WTC11 (cell line): ENCODE measurements around the gene KRTAP1-5.

Experiments used
- CREB1 ChIP-seq: sonication (generic); formaldehyde crosslinking; IDR thresholded peaks from 2 replicates; pipeline ENCODE4 v1.8.0; 2023; ENCODE audit warnings: mild to moderate bottlenecking, missing genetic modification reagents
- CTCF ChIP-seq: fragments of 200-600 bp; IDR thresholded peaks from 2 replicates; pipeline ENCODE4 v1.8.0; 2022; ENCODE audit warnings: antibody characterized with exemption
- GABPB1 ChIP-seq: sonication (generic); formaldehyde crosslinking; IDR thresholded peaks from 2 replicates; pipeline ENCODE4 v1.8.1; 2023; ENCODE audit warnings: mild to moderate bottlenecking, missing genetic modification reagents
- KAT7 ChIP-seq: sonication (generic); formaldehyde crosslinking; IDR thresholded peaks from 2 replicates; pipeline ENCODE4 v1.8.1; 2023; ENCODE audit warnings: missing genetic modification reagents, mild to moderate bottlenecking, borderline replicate concordance
- MAX ChIP-seq: sonication (generic); formaldehyde crosslinking; IDR thresholded peaks from 2 replicates; pipeline ENCODE4 v1.8.0; 2022; ENCODE audit warnings: mild to moderate bottlenecking, missing genetic modification reagents
- NFE2L1 ChIP-seq: sonication (generic); formaldehyde crosslinking; IDR thresholded peaks from 2 replicates; pipeline ENCODE4 v1.8.1; 2023; ENCODE audit warnings: missing genetic modification reagents
- SMAD4 ChIP-seq: sonication (generic); formaldehyde crosslinking; IDR thresholded peaks from 2 replicates; pipeline ENCODE4 v1.8.0; 2022; ENCODE audit warnings: mild to moderate bottlenecking, missing genetic modification reagents
- STAT6 ChIP-seq: sonication (generic); formaldehyde crosslinking; conservative IDR thresholded peaks from 2 replicates; pipeline ENCODE4 v1.8.1; 2023; ENCODE audit warnings: mild to moderate bottlenecking, low read depth, missing genetic modification reagents, moderate library complexity
- TF ChIP-seq, protein P1 (sequence below): sonication (generic); formaldehyde crosslinking; IDR thresholded peaks from 2 replicates; pipeline ENCODE4 v1.8.0; 2022; ENCODE audit warnings: mild to moderate bottlenecking, missing genetic modification reagents

- TF ChIP-seq KAT7 (CRISPR knock-in tag) (no peak), CREB1 (CRISPR knock-in tag) (no peak), CTCF (no peak), NFE2L1 (CRISPR knock-in tag) (no peak), SMAD4 (no peak), STAT6 (CRISPR knock-in tag) (no peak), GABPB1 (CRISPR knock-in tag) (no peak), MAX (no peak)
- TF ChIP-seq, protein P1, sequence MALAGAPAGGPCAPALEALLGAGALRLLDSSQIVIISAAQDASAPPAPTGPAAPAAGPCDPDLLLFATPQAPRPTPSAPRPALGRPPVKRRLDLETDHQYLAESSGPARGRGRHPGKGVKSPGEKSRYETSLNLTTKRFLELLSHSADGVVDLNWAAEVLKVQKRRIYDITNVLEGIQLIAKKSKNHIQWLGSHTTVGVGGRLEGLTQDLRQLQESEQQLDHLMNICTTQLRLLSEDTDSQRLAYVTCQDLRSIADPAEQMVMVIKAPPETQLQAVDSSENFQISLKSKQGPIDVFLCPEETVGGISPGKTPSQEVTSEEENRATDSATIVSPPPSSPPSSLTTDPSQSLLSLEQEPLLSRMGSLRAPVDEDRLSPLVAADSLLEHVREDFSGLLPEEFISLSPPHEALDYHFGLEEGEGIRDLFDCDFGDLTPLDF: no peak
Observed at GRCh38 chr17:40997361-40997760, 29.6 kb downstream of the KRTAP1-5 start.
